ENCODE data around the gene FANCL. TPM values are rescaled to one million over a fixed set of nuclear protein-coding genes. Genes with fewer than 3 reads are reported as not detected.

The FANCL gene
- total and polyA plus RNA-seq, 9 of the 15 experiments (the other 6 are each of a cell fraction or from before 2014, with no cell fraction given), result 36.7 to 120 (median 58.5) TPM

GRCh38 chr2:58240670-58241545 is at the start of gene FANCL (continued):
- TF ChIP-seq, protein P1, sequence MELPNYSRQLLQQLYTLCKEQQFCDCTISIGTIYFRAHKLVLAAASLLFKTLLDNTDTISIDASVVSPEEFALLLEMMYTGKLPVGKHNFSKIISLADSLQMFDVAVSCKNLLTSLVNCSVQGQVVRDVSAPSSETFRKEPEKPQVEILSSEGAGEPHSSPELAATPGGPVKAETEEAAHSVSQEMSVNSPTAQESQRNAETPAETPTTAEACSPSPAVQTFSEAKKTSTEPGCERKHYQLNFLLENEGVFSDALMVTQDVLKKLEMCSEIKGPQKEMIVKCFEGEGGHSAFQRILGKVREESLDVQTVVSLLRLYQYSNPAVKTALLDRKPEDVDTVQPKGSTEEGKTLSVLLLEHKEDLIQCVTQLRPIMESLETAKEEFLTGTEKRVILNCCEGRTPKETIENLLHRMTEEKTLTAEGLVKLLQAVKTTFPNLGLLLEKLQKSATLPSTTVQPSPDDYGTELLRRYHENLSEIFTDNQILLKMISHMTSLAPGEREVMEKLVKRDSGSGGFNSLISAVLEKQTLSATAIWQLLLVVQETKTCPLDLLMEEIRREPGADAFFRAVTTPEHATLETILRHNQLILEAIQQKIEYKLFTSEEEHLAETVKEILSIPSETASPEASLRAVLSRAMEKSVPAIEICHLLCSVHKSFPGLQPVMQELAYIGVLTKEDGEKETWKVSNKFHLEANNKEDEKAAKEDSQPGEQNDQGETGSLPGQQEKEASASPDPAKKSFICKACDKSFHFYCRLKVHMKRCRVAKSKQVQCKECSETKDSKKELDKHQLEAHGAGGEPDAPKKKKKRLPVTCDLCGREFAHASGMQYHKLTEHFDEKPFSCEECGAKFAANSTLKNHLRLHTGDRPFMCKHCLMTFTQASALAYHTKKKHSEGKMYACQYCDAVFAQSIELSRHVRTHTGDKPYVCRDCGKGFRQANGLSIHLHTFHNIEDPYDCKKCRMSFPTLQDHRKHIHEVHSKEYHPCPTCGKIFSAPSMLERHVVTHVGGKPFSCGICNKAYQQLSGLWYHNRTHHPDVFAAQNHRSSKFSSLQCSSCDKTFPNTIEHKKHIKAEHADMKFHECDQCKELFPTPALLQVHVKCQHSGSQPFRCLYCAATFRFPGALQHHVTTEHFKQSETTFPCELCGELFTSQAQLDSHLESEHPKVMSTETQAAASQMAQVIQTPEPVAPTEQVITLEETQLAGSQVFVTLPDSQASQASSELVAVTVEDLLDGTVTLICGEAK (IDR thresholded peaks at IDR 0.05), result peak; percentile 84
- TF ChIP-seq, protein P1 (CRISPR knock-in tag; IDR thresholded peaks at IDR 0.05), result no peak
- TF ChIP-seq, protein P2, sequence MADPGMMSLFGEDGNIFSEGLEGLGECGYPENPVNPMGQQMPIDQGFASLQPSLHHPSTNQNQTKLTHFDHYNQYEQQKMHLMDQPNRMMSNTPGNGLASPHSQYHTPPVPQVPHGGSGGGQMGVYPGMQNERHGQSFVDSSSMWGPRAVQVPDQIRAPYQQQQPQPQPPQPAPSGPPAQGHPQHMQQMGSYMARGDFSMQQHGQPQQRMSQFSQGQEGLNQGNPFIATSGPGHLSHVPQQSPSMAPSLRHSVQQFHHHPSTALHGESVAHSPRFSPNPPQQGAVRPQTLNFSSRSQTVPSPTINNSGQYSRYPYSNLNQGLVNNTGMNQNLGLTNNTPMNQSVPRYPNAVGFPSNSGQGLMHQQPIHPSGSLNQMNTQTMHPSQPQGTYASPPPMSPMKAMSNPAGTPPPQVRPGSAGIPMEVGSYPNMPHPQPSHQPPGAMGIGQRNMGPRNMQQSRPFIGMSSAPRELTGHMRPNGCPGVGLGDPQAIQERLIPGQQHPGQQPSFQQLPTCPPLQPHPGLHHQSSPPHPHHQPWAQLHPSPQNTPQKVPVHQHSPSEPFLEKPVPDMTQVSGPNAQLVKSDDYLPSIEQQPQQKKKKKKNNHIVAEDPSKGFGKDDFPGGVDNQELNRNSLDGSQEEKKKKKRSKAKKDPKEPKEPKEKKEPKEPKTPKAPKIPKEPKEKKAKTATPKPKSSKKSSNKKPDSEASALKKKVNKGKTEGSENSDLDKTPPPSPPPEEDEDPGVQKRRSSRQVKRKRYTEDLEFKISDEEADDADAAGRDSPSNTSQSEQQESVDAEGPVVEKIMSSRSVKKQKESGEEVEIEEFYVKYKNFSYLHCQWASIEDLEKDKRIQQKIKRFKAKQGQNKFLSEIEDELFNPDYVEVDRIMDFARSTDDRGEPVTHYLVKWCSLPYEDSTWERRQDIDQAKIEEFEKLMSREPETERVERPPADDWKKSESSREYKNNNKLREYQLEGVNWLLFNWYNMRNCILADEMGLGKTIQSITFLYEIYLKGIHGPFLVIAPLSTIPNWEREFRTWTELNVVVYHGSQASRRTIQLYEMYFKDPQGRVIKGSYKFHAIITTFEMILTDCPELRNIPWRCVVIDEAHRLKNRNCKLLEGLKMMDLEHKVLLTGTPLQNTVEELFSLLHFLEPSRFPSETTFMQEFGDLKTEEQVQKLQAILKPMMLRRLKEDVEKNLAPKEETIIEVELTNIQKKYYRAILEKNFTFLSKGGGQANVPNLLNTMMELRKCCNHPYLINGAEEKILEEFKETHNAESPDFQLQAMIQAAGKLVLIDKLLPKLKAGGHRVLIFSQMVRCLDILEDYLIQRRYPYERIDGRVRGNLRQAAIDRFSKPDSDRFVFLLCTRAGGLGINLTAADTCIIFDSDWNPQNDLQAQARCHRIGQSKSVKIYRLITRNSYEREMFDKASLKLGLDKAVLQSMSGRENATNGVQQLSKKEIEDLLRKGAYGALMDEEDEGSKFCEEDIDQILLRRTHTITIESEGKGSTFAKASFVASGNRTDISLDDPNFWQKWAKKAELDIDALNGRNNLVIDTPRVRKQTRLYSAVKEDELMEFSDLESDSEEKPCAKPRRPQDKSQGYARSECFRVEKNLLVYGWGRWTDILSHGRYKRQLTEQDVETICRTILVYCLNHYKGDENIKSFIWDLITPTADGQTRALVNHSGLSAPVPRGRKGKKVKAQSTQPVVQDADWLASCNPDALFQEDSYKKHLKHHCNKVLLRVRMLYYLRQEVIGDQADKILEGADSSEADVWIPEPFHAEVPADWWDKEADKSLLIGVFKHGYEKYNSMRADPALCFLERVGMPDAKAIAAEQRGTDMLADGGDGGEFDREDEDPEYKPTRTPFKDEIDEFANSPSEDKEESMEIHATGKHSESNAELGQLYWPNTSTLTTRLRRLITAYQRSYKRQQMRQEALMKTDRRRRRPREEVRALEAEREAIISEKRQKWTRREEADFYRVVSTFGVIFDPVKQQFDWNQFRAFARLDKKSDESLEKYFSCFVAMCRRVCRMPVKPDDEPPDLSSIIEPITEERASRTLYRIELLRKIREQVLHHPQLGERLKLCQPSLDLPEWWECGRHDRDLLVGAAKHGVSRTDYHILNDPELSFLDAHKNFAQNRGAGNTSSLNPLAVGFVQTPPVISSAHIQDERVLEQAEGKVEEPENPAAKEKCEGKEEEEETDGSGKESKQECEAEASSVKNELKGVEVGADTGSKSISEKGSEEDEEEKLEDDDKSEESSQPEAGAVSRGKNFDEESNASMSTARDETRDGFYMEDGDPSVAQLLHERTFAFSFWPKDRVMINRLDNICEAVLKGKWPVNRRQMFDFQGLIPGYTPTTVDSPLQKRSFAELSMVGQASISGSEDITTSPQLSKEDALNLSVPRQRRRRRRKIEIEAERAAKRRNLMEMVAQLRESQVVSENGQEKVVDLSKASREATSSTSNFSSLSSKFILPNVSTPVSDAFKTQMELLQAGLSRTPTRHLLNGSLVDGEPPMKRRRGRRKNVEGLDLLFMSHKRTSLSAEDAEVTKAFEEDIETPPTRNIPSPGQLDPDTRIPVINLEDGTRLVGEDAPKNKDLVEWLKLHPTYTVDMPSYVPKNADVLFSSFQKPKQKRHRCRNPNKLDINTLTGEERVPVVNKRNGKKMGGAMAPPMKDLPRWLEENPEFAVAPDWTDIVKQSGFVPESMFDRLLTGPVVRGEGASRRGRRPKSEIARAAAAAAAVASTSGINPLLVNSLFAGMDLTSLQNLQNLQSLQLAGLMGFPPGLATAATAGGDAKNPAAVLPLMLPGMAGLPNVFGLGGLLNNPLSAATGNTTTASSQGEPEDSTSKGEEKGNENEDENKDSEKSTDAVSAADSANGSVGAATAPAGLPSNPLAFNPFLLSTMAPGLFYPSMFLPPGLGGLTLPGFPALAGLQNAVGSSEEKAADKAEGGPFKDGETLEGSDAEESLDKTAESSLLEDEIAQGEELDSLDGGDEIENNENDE (IDR thresholded peaks at IDR 0.05; ENCODE audit: low read depth, low read length), result no peak

All from K562 (cell line).